NCI-H2081 (cell line): ENCODE results near the gene BAZ2A.
"Not testable (repeated sequence)": the region's sequence is repeated elsewhere in the genome, so short reads cannot be mapped to it uniquely, and the experiment has no call there.

Experiments used
- DNase-seq, 2 experiments: peaks; one replicate each; lab custom pipeline; 2025; lab: John Stamatoyannopoulos, UW

Gene BAZ2A

GRCh38 chr12:56630180-56630632 is at the start of gene BAZ2A:
Gene BAZ2A, minus strand, starts transcription at chr12:56630326. Its CDS starts 12,796 bp downstream, at chr12:56617530.
- DNase-seq: peak; percentile 76 to 89

- DNase-seq: no peak
These were observed 48.7 kb upstream of the BAZ2A start for GRCh38 chr12:56678852-56679251.

GRCh38 chr12:56677680-56678079 is 47.6 kb upstream of the BAZ2A start:
- no peak for DNase-seq

- no peak for DNase-seq
These were observed 46.9 kb upstream of the BAZ2A start for GRCh38 chr12:56676851-56677580.

GRCh38 chr12:56671608-56672007 is 41.5 kb upstream of the BAZ2A start:
- DNase-seq: no peak

GRCh38 chr12:56670836-56671235 is 40.7 kb upstream of the BAZ2A start:
- DNase-seq: no peak

GRCh38 chr12:56668197-56668457 is 38.0 kb upstream of the BAZ2A start:
- no peak for DNase-seq

GRCh38 chr12:56661979-56662638 is 32.0 kb upstream of the BAZ2A start:
- DNase-seq: no peak

GRCh38 chr12:56661560-56661959 is 31.4 kb upstream of the BAZ2A start:
- no peak for DNase-seq

- DNase-seq: no peak
These were observed 28.8 kb upstream of the BAZ2A start for GRCh38 chr12:56658921-56659320.

GRCh38 chr12:56657416-56658379 is 27.6 kb upstream of the BAZ2A start:
- DNase-seq: no peak

- not testable (repeated sequence) for DNase-seq
These were observed 23.7 kb upstream of the BAZ2A start for GRCh38 chr12:56653781-56654180.

GRCh38 chr12:56648023-56648422 is 17.9 kb upstream of the BAZ2A start:
- not testable (repeated sequence) for DNase-seq

- DNase-seq: peak; percentile 96 to 100
These were observed 15.8 kb upstream of the BAZ2A start, which contains the start of gene ATP5F1B for GRCh38 chr12:56645717-56646446. Gene ATP5F1B, minus strand, starts transcription at chr12:56645984. Its CDS starts 21 bp downstream, at chr12:56645963.

GRCh38 chr12:56645201-56645716 is 15.1 kb upstream of the BAZ2A start:
- peak in 1 of 2 experiments; percentile 15 for DNase-seq

GRCh38 chr12:56644654-56645053 is 14.5 kb upstream of the BAZ2A start:
- no peak for DNase-seq

- no peak for DNase-seq
These were observed 11.1 kb upstream of the BAZ2A start for GRCh38 chr12:56641219-56641618.

GRCh38 chr12:56637621-56638020 is 7.5 kb upstream of the BAZ2A start:
- no peak for DNase-seq

- peak; percentile 100 for DNase-seq
These were observed 6.8 kb upstream of the BAZ2A start for GRCh38 chr12:56636675-56637540.
